Activated CD4-positive, alpha-beta memory T cell treated with anti-CD3 and anti-CD28 coated beads, Interleukin-2, amount 10 ng/mL, durations not matched to agents 7 days and 5 days (primary cell): Measurements from ENCODE around the gene TENT4A. TPM values are rescaled to one million over a fixed set of nuclear protein-coding genes. Genes with fewer than 3 reads are reported as not detected.
A peak's percentile ranks its signal among the peaks of the same experiment; 100 is the strongest.

Experiments used
- CTCF ChIA-PET: fragments of 350-600 bp; sonication (Branson Sonifier 250); formaldehyde crosslinking; loops from one replicate; lab custom pipeline; 2021; ENCODE audit warnings: antibody characterized with exemption, inconsistent platforms; lab: Charles Lee
- POLR2A ChIA-PET: fragments of 350-600 bp; sonication (Branson Sonifier 250); formaldehyde crosslinking; loops from one replicate; lab custom pipeline; 2021; ENCODE audit warnings: antibody characterized with exemption; lab: Charles Lee
- DNase-seq: peaks from one replicate; pipeline ENCODE4 v3.0.0-alpha.2; 2020
- H3K27ac Mint-ChIP-seq: one replicate; pipeline ENCODE4 v1.8.0; 2021; ENCODE audit warnings: mild to moderate bottlenecking, mixed read lengths
- H3K27me3 Mint-ChIP-seq: one replicate; pipeline ENCODE4 v1.8.0; 2021; ENCODE audit warnings: mixed read lengths
- H3K36me3 Mint-ChIP-seq: one replicate; pipeline ENCODE4 v1.8.0; 2021; ENCODE audit warnings: low read depth, mixed read lengths
- H3K4me1 Mint-ChIP-seq: one replicate; pipeline ENCODE4 v1.8.0; 2021; ENCODE audit warnings: mixed read lengths
- H3K4me3 Mint-ChIP-seq: one replicate; pipeline ENCODE4 v1.8.0; 2021; ENCODE audit warnings: mild to moderate bottlenecking, mixed read lengths
- H3K9me3 Mint-ChIP-seq: one replicate; pipeline ENCODE4 v1.8.0; 2021; ENCODE audit warnings: mixed read lengths
- total RNA-seq, 2 experiments: library from RNA; stranded (reverse); gene quantifications; one replicate each; pipeline ENCODE4 v1.2.3, GENCODE V29; 2021

TENT4A gene
- total RNA-seq, 2 experiments from 2014 or later = 34.3 to 36.6 TPM

DNA sequence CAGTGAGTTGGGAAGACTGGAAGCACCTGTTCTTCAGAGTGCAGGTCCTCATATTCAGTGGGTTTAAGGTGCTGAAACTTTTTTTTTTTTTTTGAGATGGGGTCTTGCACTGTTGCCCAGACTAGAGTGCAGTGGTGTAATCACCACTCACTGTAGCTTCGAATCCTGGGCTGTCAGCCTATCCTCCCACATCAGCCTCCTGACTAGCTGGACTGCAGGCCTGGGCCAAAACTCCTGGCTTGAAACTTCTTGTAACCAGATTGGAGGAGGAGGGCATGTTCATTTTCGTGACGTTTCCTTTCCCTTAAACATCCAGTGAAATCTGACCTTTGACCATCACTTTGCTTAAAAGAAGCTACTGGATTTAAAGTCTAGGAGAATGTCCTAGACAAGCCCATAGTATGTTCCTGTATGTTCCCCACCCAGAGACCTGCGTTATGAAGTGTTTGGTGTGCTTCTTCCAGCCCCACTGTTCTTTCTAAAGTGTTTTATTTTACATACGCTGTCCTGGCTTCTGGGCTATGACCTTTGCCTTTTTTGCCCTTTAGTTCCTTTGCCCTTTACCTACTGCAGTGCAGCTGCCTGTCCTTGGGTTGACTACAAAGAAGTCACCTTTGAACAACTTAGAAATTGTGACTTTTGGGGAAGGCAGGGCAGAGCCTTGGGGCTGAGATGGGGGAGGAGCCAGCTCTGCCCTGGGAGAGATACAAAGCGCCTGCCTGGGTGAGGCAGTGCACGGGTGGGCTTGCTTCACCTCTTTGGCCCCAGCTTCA, 18.4 kb downstream of the TENT4A start:
- ChIA-PET CTCF (interaction anchor here (0.7 to 1.9 kb wide), 2 partner anchors 9 to 99 kb away, joined by 3 to 5 read pairs; partner anchors contain the start of genes NSUN2 and SRD5A1), POLR2A (interaction anchor here (1.6 to 6.3 kb wide), 3 partner anchors 19 to 103 kb away, joined by 3 to 29 read pairs (median 27); partner anchors contain the start of genes NSUN2, SRD5A1 and TENT4A)
- no peak for DNase-seq
- H3K4me3 Mint-ChIP-seq = no peak overlapping the region
- H3K9me3 Mint-ChIP-seq = no peaks in the 10 kb centered on the region
- H3K36me3 Mint-ChIP-seq = peaks cover 34% of the 10 kb centered on the region
- no peaks in the 10 kb centered on the region for H3K27me3 Mint-ChIP-seq
- no peak overlapping the region for H3K27ac Mint-ChIP-seq
- H3K4me1 Mint-ChIP-seq = peaks cover 84% of the 10 kb centered on the region

GRCh38 chr5:6732634-6733410, 19.6 kb downstream of the TENT4A start:
- Mint-ChIP-seq H3K4me1 (peaks cover 84% of the 10 kb centered on the region), H3K36me3 (peaks cover 40% of the 10 kb centered on the region), H3K27me3 (no peaks in the 10 kb centered on the region), H3K27ac (no peak overlapping the region), H3K4me3 (no peak overlapping the region), H3K9me3 (no peaks in the 10 kb centered on the region)
- ChIA-PET POLR2A (interaction anchor here (6.3 kb wide), 1 partner anchor 100 kb away, joined by 27 read pairs; the partner anchor contains the start of genes NSUN2 and SRD5A1), CTCF (interaction anchor here (0.7 to 1.9 kb wide), 2 partner anchors 11 to 100 kb away, joined by 3 to 5 read pairs; partner anchors contain the start of genes NSUN2 and SRD5A1)
- DNase-seq = no peak

- no peaks in the 10 kb centered on the region for H3K9me3 Mint-ChIP-seq
- H3K36me3 Mint-ChIP-seq = peaks cover 44% of the 10 kb centered on the region
- POLR2A ChIA-PET = interaction anchor here (6.3 kb wide), 1 partner anchor 101 kb away, joined by 27 read pairs; the partner anchor contains the start of genes NSUN2 and SRD5A1
- no peak for DNase-seq
- no peak overlapping the region for H3K4me3 Mint-ChIP-seq
- CTCF ChIA-PET = interaction anchor here (1.9 kb wide), 1 partner anchor 101 kb away, joined by 5 read pairs; the partner anchor contains the start of genes NSUN2 and SRD5A1
- no peak overlapping the region for H3K27ac Mint-ChIP-seq
- H3K27me3 Mint-ChIP-seq = no peaks in the 10 kb centered on the region
- peaks cover 80% of the 10 kb centered on the region for H3K4me1 Mint-ChIP-seq
These were observed 20.4 kb downstream of the TENT4A start for GRCh38 chr5:6733411-6734242.

- Mint-ChIP-seq H3K4me1 (peaks cover 77% of the 10 kb centered on the region), H3K27ac (no peak overlapping the region), H3K9me3 (no peaks in the 10 kb centered on the region), H3K27me3 (no peaks in the 10 kb centered on the region), H3K36me3 (peaks cover 45% of the 10 kb centered on the region), H3K4me3 (no peak overlapping the region)
- ChIA-PET POLR2A (no interaction called here), CTCF (interaction anchor here (0.9 kb wide), 1 partner anchor 102 kb away, joined by 3 read pairs; the partner anchor contains the start of gene NSUN2)
- no peak for DNase-seq
These were observed 21.0 kb downstream of the TENT4A start for GRCh38 chr5:6734243-6734700.

GRCh38 chr5:6734781-6735180, 21.5 kb downstream of the TENT4A start:
- ChIA-PET CTCF (interaction anchor here (0.7 to 0.9 kb wide), 2 partner anchors 17 to 102 kb away, joined by 3 read pairs; partner anchors contain the start of gene NSUN2), POLR2A (interaction anchor here (1.0 to 1.1 kb wide), 2 partner anchors 9 to 22 kb away, joined by 3 to 4 read pairs; partner anchors contain the start of gene TENT4A)
- Mint-ChIP-seq H3K4me3 (no peak overlapping the region), H3K27me3 (no peaks in the 10 kb centered on the region), H3K4me1 (peaks cover 75% of the 10 kb centered on the region), H3K27ac (no peak overlapping the region), H3K36me3 (peaks cover 50% of the 10 kb centered on the region), H3K9me3 (no peaks in the 10 kb centered on the region)
- DNase-seq = no peak

GRCh38 chr5:6736106-6736505, 22.9 kb downstream of the TENT4A start:
- ChIA-PET POLR2A (interaction anchor here (0.7 to 2.1 kb wide), 4 partner anchors 10 to 104 kb away, joined by 3 to 7 read pairs (median 4); partner anchors contain the start of genes NSUN2, SRD5A1 and TENT4A), CTCF (interaction anchor here (1.4 to 1.7 kb wide), 2 partner anchors 10 to 14 kb away, joined by 5 read pairs; no protein-coding TSS in a partner anchor)
- H3K4me3 Mint-ChIP-seq = no peak overlapping the region

DNA sequence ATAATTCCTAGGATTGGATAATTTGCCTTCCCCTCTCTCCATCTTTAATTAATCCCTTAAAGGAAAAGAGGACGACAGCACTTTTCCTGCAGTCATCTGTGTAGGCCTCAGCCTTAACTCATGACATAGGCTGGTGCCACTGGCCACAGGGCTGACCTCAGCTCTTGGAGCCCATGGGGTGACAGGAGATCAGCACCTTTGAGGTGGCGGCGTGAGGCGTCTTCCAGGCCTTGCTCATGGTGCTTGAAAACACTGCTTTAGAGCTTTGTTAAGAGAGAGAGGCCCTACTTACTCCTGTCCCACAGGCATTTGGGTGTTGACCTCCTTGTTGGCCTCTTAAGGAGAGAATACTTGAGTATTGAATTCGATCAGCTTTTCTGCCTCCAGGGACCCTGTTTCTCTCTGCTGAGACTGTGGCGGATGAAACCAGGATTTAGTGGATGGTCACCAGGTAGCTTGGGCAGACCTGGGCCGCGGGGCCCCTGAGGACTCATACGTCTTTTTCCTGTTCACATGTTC, 23.4 kb downstream of the TENT4A start:
- POLR2A ChIA-PET = interaction anchor here (0.7 to 2.1 kb wide), 3 partner anchors 23 to 104 kb away, joined by 3 to 7 read pairs (median 4); partner anchors contain the start of genes NSUN2, SRD5A1 and TENT4A
- Mint-ChIP-seq H3K27ac (peak overlapping the region; percentile 70), H3K27me3 (no peaks in the 10 kb centered on the region), H3K36me3 (peaks cover 55% of the 10 kb centered on the region), H3K4me1 (peaks cover 59% of the 10 kb centered on the region), H3K4me3 (no peak overlapping the region), H3K9me3 (no peaks in the 10 kb centered on the region)
- CTCF ChIA-PET = interaction anchor here (1.4 to 1.7 kb wide), 2 partner anchors 9 to 14 kb away, joined by 5 read pairs; no protein-coding TSS in a partner anchor
- no peak for DNase-seq

More at GRCh38 chr5:6736106-6736505, 22.9 kb downstream of the TENT4A start:
- Mint-ChIP-seq H3K36me3 (peaks cover 57% of the 10 kb centered on the region), H3K9me3 (no peaks in the 10 kb centered on the region), H3K4me1 (peaks cover 64% of the 10 kb centered on the region), H3K27ac (peak overlapping the region; percentile 70), H3K27me3 (no peaks in the 10 kb centered on the region)
- no peak for DNase-seq

GRCh38 chr5:6737043-6737941, 24.1 kb downstream of the TENT4A start:
- DNase-seq = no peak
- POLR2A ChIA-PET = interaction anchor here (1.3 to 2.1 kb wide), 3 partner anchors 8 to 105 kb away, joined by 3 to 7 read pairs (median 4); partner anchors contain the start of genes NSUN2 and SRD5A1

GRCh38 chr5:6739603-6740002, 26.4 kb downstream of the TENT4A start:
- H3K27ac Mint-ChIP-seq = no peak overlapping the region
- no peak overlapping the region for H3K4me3 Mint-ChIP-seq

More at GRCh38 chr5:6737043-6737941, 24.1 kb downstream of the TENT4A start:
- Mint-ChIP-seq H3K27me3 (no peaks in the 10 kb centered on the region), H3K27ac (peak overlapping the region; percentile 70), H3K4me1 (peaks cover 54% of the 10 kb centered on the region), H3K4me3 (no peak overlapping the region), H3K36me3 (peaks cover 57% of the 10 kb centered on the region), H3K9me3 (no peaks in the 10 kb centered on the region)
- CTCF ChIA-PET = interaction anchor here (1.4 to 1.7 kb wide), 2 partner anchors 8 to 15 kb away, joined by 5 read pairs; no protein-coding TSS in a partner anchor

GRCh38 chr5:6740586-6741150, 27.4 kb downstream of the TENT4A start:
- CTCF ChIA-PET = interaction anchor here (1.0 kb wide), 1 partner anchor 11 kb away, joined by 3 read pairs; no protein-coding TSS in a partner anchor
- H3K27me3 Mint-ChIP-seq = no peaks in the 10 kb centered on the region
- POLR2A ChIA-PET = no interaction called here
- H3K36me3 Mint-ChIP-seq = peaks cover 67% of the 10 kb centered on the region
- no peak for DNase-seq
- no peak overlapping the region for H3K27ac Mint-ChIP-seq
- H3K4me1 Mint-ChIP-seq = peaks cover 31% of the 10 kb centered on the region
- H3K4me3 Mint-ChIP-seq = no peak overlapping the region
- H3K9me3 Mint-ChIP-seq = no peaks in the 10 kb centered on the region

More at GRCh38 chr5:6739603-6740002, 26.4 kb downstream of the TENT4A start:
- Mint-ChIP-seq H3K4me1 (peaks cover 39% of the 10 kb centered on the region), H3K36me3 (peaks cover 64% of the 10 kb centered on the region), H3K9me3 (no peaks in the 10 kb centered on the region), H3K27me3 (no peaks in the 10 kb centered on the region)
- POLR2A ChIA-PET = interaction anchor here (1.0 kb wide), 1 partner anchor 9 kb away, joined by 4 read pairs; no protein-coding TSS in a partner anchor
- DNase-seq = no peak
- CTCF ChIA-PET = interaction anchor here (1.0 kb wide), 1 partner anchor 10 kb away, joined by 3 read pairs; no protein-coding TSS in a partner anchor
